MM.1S (cell line): ENCODE measurements around the gene SLC17A7.
A peak's percentile ranks its signal among the peaks of the same experiment; 100 is the strongest.

ENCODE experiments used
- DNase-seq: peaks from one replicate; pipeline ENCODE4 v3.0.0-alpha.2; 2015
- H2AFZ ChIP-seq: fragments of 300-600 bp; sonication (generic); 2 replicates; pipeline ENCODE4 v1.6.0; 2016; ENCODE audit warnings: antibody characterized with exemption, low read length
- H3F3A ChIP-seq: fragments of 300-600 bp; sonication (generic); 2 replicates; pipeline ENCODE4 v1.6.1; 2016; ENCODE audit warnings: mild to moderate bottlenecking, antibody characterized with exemption, low read length, moderate library complexity, mixed read lengths; ENCODE audit not compliant: insufficient read depth
- H3K27ac ChIP-seq: fragments of 300-600 bp; sonication (generic); 2 replicates; pipeline ENCODE4 v1.5.1; 2016; ENCODE audit warnings: mild to moderate bottlenecking, low read length
- H3K27me3 ChIP-seq: fragments of 300-600 bp; sonication (generic); replicated peaks from 2 replicates; pipeline ENCODE4 v1.6.0; 2016; ENCODE audit warnings: low read length; ENCODE audit not compliant: insufficient read depth
- H3K36me3 ChIP-seq: fragments of 300-600 bp; sonication (generic); replicated peaks from 2 replicates; pipeline ENCODE4 v1.6.1; 2016; ENCODE audit warnings: mild to moderate bottlenecking, low read length, mixed read lengths; ENCODE audit not compliant: insufficient read depth
- H3K4me1 ChIP-seq: fragments of 300-600 bp; sonication (generic); 2 replicates; pipeline ENCODE4 v1.6.1; 2016; ENCODE audit warnings: low read length, mixed read lengths
- H3K4me2 ChIP-seq: fragments of 300-600 bp; sonication (generic); 2 replicates; pipeline ENCODE4 v1.6.0; 2016; ENCODE audit warnings: low read depth, low read length
- H3K4me3 ChIP-seq: fragments of 300-600 bp; sonication (generic); 2 replicates; pipeline ENCODE4 v1.5.1; 2016; ENCODE audit warnings: low read length, mixed read lengths
- H3K79me2 ChIP-seq: fragments of 300-600 bp; sonication (generic); 2 replicates; pipeline ENCODE4 v1.6.1; 2016; ENCODE audit warnings: mixed run types, low read length, mixed read lengths
- H3K9ac ChIP-seq: fragments of 300-600 bp; sonication (generic); 2 replicates; pipeline ENCODE4 v1.6.1; 2016; ENCODE audit warnings: low read length, mixed read lengths
- H3K9me2 ChIP-seq: fragments of 300-600 bp; sonication (generic); replicated peaks from 2 replicates; pipeline ENCODE4 v1.6.1; 2016; ENCODE audit warnings: mild to moderate bottlenecking, low read length, mixed read lengths; ENCODE audit not compliant: insufficient read depth
- H3K9me3 ChIP-seq: fragments of 300-600 bp; sonication (generic); replicated peaks from 2 replicates; pipeline ENCODE4 v1.6.1; 2016; ENCODE audit warnings: mild to moderate bottlenecking, low read length, mixed read lengths; ENCODE audit not compliant: insufficient read depth
- H4K20me1 ChIP-seq: fragments of 300-600 bp; sonication (generic); 2 replicates; pipeline ENCODE4 v1.6.1; 2016; ENCODE audit warnings: mild to moderate bottlenecking, low read length, moderate library complexity, mixed read lengths; ENCODE audit not compliant: insufficient read depth
- EZH2 ChIP-seq: fragments of 300-600 bp; sonication (generic); optimal IDR thresholded peaks from 2 replicates; pipeline ENCODE3; 2017; ENCODE audit warnings: low read depth, mild to moderate bottlenecking, antibody characterized with exemption, low read length, mixed read lengths
- EZH2phosphoT487 ChIP-seq: fragments of 300-600 bp; sonication (generic); IDR thresholded peaks from 2 replicates; pipeline ENCODE4 v1.6.1; 2018; ENCODE audit warnings: antibody characterized with exemption, low read length
- TF ChIP-seq, protein P1 (sequence below): fragments of 300-600 bp; sonication (generic); IDR thresholded peaks from 2 replicates; pipeline ENCODE4 v1.5.1; 2016; ENCODE audit warnings: antibody characterized with exemption, low read length, mixed read lengths

The SLC17A7 gene

DNA sequence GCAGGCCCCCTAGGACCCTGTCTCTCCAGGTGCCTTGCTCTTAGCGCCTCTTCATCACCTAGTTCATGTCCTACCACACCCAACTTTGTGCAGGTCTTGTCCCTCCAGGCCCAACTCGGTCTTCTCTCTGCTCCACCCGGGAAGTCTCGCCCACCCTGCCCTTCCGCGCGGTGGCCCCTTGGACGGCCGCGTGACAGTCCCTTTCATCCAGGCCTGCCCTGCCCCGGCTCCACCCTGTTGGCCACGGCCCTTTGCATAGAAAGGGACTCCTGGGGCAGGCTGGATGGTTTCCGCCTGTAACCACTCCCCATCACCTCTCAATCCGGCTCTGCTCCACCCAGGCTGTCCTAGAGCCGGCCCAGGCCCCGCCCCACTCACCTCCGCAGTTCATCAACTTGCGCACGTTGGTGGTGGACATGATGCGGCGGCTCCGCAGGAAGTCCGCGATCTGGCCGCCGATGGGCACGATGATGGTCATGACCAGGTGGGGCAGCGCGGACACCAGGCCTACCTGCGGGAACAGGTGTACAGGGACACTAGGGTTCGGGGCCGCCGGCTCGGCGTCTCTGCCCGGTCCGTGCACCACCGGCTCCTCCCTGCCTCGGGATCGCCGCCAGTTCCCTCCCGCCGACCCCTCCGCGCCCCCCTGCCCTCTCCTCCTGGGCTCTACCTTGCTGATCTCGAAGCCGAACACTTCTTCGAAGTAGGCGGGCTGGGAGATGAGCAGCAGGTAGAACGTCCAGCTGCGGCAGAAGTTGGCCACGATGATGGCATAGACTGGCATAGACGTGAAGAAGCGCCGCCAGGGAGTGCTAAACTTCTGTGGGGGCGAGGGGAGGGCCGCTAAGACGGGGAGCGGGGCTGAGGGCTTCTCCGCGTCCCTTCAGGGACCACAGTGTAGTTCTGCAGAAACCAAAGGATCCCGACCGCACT is 8.9 kb downstream of the SLC17A7 start:
- no peak overlapping the region for H3K4me2 ChIP-seq

DNA sequence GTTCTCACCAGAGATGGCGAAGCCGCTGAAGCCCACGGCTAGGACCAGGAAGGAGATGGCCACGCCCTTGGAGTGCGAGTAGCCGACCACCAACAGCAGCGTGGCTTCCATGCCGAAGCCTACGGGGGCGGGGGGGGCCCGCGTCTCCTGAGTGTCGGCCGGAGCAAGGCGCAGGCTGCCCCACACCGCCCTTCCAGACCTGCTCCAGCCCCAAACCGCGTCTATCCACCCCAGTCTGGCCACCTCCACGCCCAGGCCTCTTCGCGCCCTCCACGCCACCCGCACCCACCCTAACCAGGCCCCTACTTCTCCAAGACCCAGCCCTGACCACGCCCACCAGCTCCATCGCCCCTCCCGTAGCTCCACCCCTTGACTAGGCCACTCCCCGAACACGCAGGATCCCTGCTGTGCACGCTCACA is 10.0 kb downstream of the SLC17A7 start:
- H3K9me2 ChIP-seq: no peaks in the 10 kb centered on the region
- H3K79me2 ChIP-seq: no peaks in the 10 kb centered on the region
- H3F3A ChIP-seq: no peaks in the 10 kb centered on the region
- no peak overlapping the region for H2AFZ ChIP-seq
- no peak overlapping the region for H3K27ac ChIP-seq
- DNase-seq: no peak
- H3K27me3 ChIP-seq: peaks cover 98% of the 10 kb centered on the region
- H3K9me3 ChIP-seq: no peaks in the 10 kb centered on the region
- TF ChIP-seq, protein P1, sequence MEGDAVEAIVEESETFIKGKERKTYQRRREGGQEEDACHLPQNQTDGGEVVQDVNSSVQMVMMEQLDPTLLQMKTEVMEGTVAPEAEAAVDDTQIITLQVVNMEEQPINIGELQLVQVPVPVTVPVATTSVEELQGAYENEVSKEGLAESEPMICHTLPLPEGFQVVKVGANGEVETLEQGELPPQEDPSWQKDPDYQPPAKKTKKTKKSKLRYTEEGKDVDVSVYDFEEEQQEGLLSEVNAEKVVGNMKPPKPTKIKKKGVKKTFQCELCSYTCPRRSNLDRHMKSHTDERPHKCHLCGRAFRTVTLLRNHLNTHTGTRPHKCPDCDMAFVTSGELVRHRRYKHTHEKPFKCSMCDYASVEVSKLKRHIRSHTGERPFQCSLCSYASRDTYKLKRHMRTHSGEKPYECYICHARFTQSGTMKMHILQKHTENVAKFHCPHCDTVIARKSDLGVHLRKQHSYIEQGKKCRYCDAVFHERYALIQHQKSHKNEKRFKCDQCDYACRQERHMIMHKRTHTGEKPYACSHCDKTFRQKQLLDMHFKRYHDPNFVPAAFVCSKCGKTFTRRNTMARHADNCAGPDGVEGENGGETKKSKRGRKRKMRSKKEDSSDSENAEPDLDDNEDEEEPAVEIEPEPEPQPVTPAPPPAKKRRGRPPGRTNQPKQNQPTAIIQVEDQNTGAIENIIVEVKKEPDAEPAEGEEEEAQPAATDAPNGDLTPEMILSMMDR: no peak
- no peak for TF ChIP-seq EZH2phosphoT487
- TF ChIP-seq EZH2: no peak
- H3K36me3 ChIP-seq: no peaks in the 10 kb centered on the region
- no peak overlapping the region for H3K4me2 ChIP-seq
- no peaks in the 10 kb centered on the region for H3K4me1 ChIP-seq
- no peak overlapping the region for H3K4me3 ChIP-seq
- no peak overlapping the region for H3K9ac ChIP-seq
- no peaks in the 10 kb centered on the region for H4K20me1 ChIP-seq

More for the DNA sequence above, 8.9 kb downstream of the SLC17A7 start:
- H3K36me3 ChIP-seq: no peaks in the 10 kb centered on the region
- H3K9me2 ChIP-seq: no peaks in the 10 kb centered on the region
- TF ChIP-seq, protein P1: no peak
- TF ChIP-seq EZH2: no peak
- no peak for TF ChIP-seq EZH2phosphoT487
- no peaks in the 10 kb centered on the region for H3K4me1 ChIP-seq
- H3K27ac ChIP-seq: no peak overlapping the region
- no peak overlapping the region for H3K9ac ChIP-seq
- H2AFZ ChIP-seq: no peak overlapping the region
- H3F3A ChIP-seq: no peaks in the 10 kb centered on the region
- H3K9me3 ChIP-seq: no peaks in the 10 kb centered on the region
- H3K27me3 ChIP-seq: peaks cover 98% of the 10 kb centered on the region
- H4K20me1 ChIP-seq: no peaks in the 10 kb centered on the region
- H3K4me3 ChIP-seq: no peak overlapping the region
- DNase-seq: no peak
- no peaks in the 10 kb centered on the region for H3K79me2 ChIP-seq

DNA sequence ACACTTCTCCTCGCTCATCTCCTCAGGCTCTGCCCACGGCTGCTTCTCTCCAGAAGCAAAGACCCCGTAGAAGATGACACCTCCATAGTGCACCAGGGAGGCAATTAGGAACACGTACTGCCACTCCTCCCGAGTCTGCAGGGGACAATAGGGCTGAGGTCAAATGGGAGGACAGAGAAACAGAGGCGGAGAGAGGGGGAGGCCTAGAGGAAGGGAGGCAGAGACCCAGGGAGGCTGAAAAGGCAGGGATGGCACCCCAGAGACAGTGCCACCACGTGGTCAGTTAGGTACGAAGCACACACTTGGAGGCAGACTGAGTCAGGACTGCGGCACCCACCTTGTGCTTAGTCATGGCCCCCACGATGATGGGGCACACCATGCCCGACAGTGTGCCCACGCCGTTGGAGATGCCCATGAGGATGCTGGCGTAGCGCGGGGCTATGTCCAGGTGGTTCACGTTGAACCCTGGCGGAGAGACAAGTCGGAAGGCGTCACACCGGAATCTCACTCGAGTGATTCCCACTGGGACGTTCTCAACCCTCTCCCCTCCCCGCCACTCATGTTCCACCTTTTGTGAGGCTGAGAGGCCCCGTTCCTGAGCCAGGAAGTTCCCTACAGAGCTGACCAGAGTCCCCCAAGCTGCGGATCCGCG is 10.5 kb downstream of the SLC17A7 start:
- peaks cover 98% of the 10 kb centered on the region for H3K27me3 ChIP-seq
- H3K4me2 ChIP-seq: no peak overlapping the region
- H3K27ac ChIP-seq: no peak overlapping the region
- no peak overlapping the region for H3K9ac ChIP-seq
- no peak for DNase-seq
- no peaks in the 10 kb centered on the region for H3K36me3 ChIP-seq
- no peaks in the 10 kb centered on the region for H3K9me3 ChIP-seq
- no peak for TF ChIP-seq EZH2
- TF ChIP-seq, protein P1: peak; percentile 34
- H2AFZ ChIP-seq: no peak overlapping the region
- no peaks in the 10 kb centered on the region for H4K20me1 ChIP-seq
- H3K4me3 ChIP-seq: no peak overlapping the region
- no peaks in the 10 kb centered on the region for H3F3A ChIP-seq
- H3K9me2 ChIP-seq: no peaks in the 10 kb centered on the region
- H3K79me2 ChIP-seq: no peaks in the 10 kb centered on the region
- no peaks in the 10 kb centered on the region for H3K4me1 ChIP-seq
